Activated CD8-positive, alpha-beta memory T cell treated with anti-CD3 and anti-CD28 coated beads, Interleukin-2, amount 50 U/mL, for 48 hours (primary cell): ENCODE data around the gene COLEC12.
"Not testable (repeated sequence)": the region's sequence is repeated elsewhere in the genome, so short reads cannot be mapped to it uniquely, and the experiment has no call there.

Experiments
- DNase-seq: peaks from one replicate; pipeline ENCODE4 v3.0.0-alpha.2; 2020

COLEC12 gene

GRCh38 chr18:407191-407590, 93.3 kb downstream of the COLEC12 start:
- no peak for DNase-seq

DNA sequence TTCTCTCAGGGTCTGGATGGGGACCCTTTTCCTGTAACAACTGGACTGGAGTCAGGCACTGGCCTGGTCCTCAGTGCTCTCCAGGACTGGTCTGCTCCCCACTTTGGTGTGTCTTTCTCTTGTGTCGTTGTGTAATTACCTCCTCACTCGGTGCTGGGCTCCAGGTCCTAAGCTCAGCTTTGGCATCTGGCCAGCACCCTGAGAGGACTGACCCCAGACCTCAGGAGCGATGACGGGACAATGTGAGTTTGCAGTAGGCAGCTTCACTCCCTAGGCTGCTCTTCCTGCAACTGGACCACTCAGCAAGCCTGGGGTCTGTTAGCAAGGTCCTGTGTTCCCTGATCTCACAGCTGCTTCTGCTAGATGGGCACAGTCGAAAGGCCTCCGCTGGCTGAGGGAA, 93.8 kb downstream of the COLEC12 start:
- DNase-seq: no peak

GRCh38 chr18:405006-405405, 95.5 kb downstream of the COLEC12 start:
- not testable (repeated sequence) for DNase-seq

- DNase-seq: no peak
Observed at GRCh38 chr18:404061-404636, 96.4 kb downstream of the COLEC12 start.

DNA sequence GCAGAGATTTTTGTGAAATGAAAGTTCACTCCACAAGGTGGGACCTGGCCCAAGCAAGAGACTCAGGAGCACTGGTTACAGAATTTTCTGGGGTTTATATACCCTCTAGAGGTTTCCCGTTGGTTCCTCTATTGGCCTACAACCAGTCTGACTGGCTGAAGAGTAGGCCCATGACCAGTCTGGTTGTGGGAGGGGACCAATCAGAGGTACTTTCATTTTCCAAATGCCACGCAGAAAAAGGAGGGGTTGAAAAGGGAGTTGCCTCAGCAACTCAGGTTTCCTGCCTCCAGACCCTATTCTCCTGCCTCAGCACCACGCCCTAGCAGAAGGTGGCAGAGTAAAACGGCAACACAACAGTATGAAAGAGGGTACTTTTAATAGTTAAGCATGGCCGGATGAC, 98.4 kb downstream of the COLEC12 start:
- no peak for DNase-seq

GRCh38 chr18:400456-400855, 100.0 kb downstream of the COLEC12 start:
- DNase-seq: no peak

DNA sequence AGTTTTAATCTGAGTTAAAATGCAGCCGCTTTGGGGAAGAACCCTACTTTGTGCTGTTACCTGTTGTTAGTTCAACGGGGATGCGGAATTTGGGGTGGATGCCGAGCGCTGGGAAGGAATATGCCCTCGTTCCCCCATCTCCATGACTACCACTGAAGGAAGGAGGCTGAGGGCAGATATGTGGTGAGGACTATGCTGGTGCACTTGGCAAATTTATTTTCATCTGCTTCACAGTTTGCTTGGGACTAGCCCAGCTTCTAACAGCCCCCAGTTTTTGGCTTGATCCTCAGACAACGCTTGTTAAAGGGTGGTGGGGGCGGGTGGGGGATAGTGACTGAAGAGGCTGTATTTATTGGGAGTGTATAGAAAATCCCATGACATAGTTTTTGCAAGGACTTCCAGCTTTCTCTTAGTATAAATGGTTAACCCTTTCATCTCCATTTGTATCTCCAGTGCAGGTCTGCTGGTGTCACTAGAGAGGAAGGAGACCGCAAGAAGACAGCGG, 100.8 kb downstream of the COLEC12 start:
- DNase-seq: no peak

GRCh38 chr18:398935-399630, 101.4 kb downstream of the COLEC12 start:
- no peak for DNase-seq

DNA sequence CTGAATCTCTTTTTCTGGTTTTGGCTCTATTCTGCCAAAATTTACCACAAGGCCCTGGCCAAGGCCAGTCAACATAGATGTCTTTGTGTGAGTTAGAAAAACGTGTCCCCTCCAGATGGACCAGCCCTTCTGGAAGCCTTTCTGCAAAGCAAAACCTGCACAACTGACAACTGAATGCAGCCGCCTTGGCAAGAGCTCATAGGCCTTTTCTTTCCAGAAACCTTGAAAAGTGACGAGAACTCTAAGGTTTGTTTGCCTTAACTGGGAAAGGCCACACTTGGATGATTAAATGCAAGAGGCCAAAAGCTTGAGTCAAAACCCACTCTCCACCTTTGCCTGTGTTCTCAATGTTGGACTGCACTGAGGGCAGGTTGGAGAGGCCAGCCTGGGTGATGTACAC, 103.9 kb downstream of the COLEC12 start:
- DNase-seq: no peak

- DNase-seq: no peak
Observed at GRCh38 chr18:396251-396555, 104.3 kb downstream of the COLEC12 start.

GRCh38 chr18:395456-396250, 104.8 kb downstream of the COLEC12 start:
- no peak for DNase-seq

DNA sequence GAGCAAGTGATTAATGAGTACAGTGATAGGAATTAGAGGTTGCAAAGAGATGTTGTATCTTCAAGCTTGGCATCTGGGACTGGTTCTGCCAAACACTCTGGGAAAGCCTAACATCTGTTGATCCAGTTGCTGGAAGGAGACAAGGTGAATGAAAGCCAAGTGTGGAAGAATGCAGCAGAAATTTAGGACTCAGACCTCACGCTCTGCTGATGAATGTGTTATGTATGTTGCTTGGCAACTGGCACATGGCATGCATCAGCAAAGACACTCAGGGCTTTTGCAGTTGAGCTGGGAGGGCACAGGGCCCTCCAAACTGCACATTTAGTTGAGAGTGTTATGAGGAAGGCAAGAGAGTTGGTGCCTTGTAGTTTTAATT, 105.5 kb downstream of the COLEC12 start:
- DNase-seq: no peak

GRCh38 chr18:394262-394986, 106.1 kb downstream of the COLEC12 start:
- no peak for DNase-seq

DNA sequence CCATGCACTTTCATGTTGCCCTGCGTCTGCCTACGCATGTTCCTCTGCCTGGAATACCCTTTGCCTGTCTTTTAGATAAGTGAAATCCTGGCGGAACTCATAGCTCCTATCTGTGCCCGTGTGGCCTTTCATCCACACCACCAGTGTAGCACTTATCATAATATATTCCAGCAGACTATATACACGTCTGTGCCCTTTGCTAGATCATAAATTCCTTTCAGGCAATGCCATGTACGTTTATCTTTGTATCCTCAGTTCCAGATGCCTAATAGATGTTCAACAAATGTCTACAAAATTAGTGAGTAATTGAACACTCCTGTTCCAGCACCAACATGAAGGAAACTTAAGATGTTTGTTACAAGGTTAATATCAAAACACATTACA, 106.9 kb downstream of the COLEC12 start:
- no peak for DNase-seq

DNA sequence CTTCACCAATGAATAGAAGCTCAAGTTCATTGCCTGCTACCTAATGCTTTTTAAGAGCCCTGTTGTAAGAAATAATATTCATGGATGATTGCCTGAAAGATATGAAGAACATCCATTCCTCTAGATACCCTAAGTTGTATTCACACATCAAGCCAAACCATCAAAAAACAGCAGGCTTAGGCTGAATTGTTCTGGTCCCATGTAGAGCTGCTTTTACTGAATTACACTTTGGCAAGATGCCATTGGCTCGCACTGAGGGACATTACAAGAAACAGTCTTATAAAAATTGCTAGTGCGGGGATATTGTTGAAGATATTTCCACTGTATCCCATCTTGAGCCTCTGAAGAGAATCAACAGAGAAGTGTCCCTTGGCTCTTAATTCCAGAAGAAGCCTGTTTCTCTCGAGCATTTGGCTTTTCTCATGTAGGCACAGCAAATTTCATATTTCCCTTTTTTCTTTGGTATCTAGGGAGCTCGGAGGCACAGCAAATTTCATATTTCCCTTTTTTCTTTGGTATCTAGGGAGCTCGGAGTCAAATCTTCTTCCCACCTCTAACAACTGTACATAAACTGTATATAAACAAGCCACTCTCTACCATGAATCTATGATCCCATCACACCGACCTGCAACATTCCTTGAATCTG, 107.5 kb downstream of the COLEC12 start:
- DNase-seq: no peak

DNA sequence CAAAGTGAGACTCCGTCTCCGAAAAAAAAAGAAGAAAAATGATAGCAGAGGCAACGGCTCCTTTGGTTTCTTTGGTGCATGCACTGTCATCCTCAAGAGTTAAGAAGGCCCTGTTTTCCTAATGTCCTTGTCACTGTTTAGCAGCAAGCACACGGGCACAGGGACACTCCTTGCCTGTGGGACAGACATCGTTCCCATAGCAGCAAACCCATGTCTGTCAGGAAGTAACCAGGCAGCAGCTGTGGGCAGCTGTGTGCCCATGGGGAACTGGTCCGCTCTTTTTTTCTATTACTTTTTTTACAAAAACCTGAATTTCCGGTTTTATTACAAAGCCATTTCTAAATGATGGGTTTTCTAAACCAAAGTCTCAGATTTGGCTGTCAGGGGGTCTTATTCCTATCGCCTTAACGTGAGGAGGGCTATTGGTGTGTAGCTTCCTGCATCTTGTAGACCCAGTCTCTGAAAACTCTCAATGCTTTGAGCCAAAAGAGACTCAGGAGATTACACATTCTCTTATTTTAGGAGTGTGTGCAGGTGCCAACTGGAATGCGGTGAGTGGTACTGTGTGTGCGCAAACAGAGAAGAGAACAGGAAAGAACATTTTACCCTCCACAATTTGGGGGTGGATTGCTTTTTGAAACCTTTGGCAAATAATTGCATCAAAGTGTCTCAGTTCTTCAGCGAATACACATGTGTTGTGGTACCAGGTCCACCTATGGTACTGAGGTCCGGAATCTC, 109.6 kb downstream of the COLEC12 start:
- DNase-seq: no peak

GRCh38 chr18:389658-390357, 110.7 kb downstream of the COLEC12 start:
- no peak for DNase-seq

DNA sequence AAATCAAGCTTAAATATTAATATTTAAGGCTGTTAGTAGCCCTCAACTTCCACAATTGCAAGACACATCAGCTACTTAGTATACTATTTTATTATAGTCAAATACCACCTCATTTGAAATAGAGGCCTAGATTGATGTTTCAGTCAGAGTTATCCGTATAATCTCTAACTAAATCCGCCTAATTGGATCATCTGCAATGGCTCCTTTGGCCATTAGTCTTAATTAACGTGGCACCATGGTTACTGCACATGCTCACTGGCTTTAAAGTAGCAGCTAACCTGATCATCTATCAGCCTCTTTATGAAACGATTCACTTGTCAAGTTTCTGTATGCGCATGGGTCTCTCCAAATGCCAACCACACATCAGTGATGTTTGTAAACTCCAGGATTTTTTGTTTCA, 112.3 kb downstream of the COLEC12 start:
- no peak for DNase-seq

GRCh38 chr18:386994-387393, 113.5 kb downstream of the COLEC12 start:
- no peak for DNase-seq

DNA sequence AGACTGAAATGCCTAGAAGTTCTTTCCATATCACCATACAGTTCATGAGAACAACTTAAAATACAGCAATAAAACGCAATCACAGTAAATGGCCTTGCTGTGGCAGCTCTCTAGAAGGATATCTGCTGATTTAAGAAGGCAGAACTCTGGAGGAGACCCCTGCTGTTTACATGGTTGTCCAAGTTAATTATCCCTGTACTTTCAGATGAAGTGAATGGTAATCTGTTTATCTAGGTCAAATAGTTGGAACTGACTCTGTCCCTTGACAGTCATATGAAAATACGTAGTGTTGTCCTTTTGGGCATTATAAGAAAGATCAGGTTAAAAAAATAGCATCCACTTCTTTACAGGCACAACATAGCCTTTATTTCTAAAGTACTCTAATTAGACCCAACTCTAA, 115.6 kb downstream of the COLEC12 start:
- DNase-seq: no peak

DNA sequence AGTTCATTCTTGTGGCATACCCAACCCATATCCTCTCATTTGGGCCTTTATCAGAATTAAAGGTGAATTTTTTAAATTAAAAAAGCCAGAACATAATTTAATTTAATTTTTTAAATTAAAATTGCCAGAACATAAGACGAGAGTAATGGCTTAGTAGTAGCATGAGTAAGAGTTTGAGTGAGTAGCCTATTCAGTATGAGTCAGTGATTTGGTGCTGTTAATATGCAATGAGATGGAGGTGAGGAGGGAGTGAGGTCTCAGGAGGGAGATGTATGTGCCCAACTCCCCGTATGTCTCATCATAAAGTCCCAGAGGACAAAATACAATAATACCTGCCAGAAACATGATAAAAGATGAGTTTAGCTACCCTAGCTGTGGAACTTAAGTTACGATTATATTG, 117.4 kb downstream of the COLEC12 start:
- no peak for DNase-seq
